HG03045 (cell line): ENCODE results near the gene DAB1.
"Not testable (repeated sequence)": the region's sequence is repeated elsewhere in the genome, so short reads cannot be mapped to it uniquely, and the experiment has no call there.

Experiments used
- ATAC-seq: cut with Tn5 transposase; IDR thresholded peaks from one replicate; pipeline ENCODE4 v1.9.1; 2021; ENCODE audit warnings: mild to moderate bottlenecking, moderate library complexity; ENCODE audit not compliant: unreplicated experiment

The DAB1 gene

DNA sequence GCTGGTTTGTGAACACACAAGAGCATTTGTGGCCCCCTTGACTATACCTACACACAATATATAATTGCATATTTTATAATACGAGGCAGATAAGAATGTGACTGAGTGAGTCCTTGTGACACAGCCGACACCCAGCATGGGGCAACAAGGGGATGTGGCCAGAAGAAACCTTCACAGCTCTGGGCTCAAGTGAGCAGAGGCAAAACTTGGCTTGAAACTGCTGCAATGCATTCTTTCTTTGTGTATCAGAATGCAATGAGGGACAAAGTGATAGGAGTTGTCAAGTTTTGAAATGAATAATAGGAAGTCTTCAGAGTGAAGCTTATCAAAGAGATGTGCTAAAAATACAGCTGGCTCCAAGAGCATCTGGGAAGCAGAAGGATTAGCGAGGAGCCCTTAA lies 334.0 kb downstream of the DAB1 start:
- no peak for ATAC-seq

DNA sequence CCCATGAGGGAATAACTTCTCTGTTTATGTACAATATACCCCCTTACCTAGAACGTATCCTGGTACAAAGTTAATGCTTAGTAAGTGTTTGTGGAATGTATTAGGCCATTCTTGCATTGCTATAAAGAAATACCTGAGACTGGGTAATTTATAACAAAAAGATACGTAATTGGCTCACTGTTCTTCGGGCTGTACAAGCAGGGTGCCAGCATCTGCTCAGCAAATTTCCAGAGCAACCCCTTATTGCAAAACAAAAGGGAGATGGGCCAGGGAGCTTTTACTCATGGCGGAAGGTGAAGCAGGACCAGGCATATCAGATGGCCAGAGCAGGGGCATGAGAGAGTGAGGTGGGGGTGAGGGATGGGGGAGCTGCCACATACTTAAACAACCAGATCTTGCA lies 334.6 kb downstream of the DAB1 start:
- no peak for ATAC-seq

DNA sequence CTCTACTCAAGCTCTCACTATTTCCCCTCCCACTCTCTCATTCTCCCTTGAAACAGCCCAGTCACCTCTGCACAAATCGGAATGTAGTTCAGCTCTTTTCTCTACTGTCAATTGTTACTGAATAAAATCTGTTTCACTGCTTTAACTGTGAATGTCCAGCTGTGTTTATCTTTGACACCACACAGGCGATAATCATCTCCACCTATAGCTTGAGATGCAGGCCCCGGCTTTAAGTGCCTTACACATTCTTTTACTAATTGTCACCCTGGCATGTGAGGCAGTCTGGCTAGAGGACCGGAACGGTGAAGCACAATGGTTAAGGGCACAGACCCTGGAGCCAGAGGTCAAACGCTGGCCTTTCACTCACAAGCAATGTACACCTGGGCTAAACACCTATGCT lies 335.2 kb downstream of the DAB1 start:
- ATAC-seq: no peak

DNA sequence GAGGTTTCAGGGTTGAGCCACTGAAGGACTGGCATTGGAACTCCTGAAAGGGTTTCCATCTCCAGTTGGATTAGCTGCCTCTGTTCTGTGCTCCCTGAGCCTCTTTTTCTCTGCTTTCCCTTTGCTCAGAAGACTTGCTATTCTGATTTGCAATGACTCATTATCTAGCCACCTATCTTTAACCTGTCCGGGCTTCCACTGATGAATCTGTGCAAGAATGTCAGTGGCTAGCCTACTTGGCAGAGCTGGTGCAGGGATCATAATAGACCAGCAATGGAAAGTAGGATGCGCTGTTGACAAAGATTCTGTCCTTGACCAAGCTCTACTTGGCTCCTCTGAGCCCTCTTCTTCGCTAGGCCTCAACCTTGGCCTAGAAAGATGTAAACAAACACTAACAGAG lies 336.2 kb downstream of the DAB1 start:
- not testable (repeated sequence) for ATAC-seq

DNA sequence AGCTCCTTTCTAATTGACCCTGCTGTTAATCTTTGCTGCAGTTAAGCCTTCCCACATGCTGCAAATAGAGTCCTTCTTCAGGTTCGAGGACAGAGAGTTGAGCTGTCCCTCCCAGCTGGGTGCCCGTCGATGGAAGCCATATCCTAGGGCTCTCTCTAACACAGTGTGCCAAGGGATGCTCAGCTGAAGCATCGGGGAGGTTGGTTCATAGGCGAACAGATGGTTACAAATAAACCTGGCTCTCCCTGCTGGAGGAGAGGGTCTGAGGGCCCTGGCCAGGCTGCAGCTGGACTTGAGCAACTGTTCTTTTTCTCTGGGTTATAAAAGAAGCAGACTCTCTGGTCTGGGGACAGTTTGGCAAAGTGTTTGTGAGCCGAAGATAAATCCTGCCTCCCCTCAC lies 337.7 kb downstream of the DAB1 start:
- no peak for ATAC-seq

DNA sequence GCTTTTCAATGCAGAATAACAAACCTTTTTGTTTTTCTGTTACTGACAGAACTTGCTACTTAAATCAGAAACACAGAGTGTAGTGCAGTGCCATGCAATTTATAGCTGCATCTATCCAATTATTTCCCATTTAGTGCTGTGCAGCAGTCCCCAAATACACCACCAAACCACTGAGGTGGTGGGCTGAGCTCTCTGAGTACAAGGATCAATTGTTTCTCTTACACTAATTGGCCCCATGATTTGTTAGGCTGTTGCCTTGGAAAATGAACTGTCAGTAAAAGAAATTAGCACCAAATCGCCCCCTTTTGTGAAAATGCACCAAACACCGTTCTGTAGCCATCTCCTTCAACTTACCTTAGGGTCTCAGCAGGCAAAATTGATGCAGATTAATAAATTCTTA lies 339.2 kb downstream of the DAB1 start:
- ATAC-seq: no peak

DNA sequence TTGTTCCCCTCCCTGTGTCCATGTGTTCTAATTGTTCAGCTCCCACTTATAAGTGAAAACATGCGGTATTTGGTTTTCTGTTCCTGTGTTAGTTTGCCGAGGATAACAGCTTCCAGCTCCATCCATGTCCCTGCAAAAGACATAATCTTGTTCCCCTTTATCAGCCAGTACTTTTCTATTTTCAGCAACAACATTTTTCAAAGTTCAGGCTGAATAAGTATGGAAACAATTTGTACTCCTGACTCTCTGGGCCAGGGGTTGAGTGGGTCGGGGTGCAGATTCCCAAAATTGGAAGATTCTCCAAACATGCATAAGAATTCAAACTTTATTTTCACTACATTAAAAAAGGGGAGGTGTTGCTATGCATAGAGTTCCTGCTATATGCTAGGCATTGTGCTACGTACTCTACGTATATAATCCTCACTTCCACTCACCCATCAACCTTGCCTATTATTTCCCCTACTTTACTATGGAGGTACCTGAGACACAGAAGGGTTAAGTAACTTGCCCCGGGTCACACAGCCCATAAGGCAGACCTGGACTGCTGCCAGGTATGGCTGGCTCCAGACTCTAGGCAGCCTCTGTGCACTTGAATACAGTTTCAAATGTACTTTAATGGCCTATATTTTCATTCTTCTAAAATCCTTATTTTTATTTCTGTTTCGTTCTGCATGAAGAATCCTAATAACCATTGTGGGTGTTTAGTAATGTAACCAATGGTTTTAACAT lies 341.0 kb downstream of the DAB1 start:
- no peak for ATAC-seq

DNA sequence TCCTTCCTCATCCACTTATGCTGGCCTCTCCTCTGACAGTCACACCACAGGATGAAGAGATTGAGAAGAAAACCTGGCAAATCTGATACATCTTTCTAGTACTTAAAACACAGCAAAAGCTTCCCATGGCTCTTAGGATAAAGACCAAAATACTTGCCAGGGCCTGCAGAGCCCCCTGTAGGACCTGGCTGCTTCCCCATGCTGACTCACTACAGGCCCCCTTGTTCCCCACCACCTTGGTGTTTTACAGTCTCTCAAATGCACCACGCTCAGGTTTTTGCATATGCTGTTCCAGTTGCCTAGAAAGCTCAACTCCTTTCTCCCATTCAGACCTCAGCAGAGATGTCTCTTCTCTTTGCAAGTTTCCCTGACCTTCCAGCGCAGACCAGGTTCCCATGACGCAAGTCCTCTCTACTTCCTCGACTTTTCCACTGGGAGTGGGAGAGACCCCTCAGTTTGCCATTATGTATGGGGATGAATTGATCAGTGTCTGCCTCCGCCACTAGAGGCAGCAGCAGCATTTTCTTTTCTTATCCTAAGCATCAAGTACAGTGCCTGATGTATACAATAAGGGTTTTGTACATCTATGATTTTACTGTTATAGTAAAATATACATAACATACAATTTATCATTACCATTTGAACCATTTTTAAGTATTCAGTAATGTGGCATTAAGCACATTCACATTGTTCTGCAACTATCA lies 344.3 kb downstream of the DAB1 start:
- ATAC-seq: no peak

DNA sequence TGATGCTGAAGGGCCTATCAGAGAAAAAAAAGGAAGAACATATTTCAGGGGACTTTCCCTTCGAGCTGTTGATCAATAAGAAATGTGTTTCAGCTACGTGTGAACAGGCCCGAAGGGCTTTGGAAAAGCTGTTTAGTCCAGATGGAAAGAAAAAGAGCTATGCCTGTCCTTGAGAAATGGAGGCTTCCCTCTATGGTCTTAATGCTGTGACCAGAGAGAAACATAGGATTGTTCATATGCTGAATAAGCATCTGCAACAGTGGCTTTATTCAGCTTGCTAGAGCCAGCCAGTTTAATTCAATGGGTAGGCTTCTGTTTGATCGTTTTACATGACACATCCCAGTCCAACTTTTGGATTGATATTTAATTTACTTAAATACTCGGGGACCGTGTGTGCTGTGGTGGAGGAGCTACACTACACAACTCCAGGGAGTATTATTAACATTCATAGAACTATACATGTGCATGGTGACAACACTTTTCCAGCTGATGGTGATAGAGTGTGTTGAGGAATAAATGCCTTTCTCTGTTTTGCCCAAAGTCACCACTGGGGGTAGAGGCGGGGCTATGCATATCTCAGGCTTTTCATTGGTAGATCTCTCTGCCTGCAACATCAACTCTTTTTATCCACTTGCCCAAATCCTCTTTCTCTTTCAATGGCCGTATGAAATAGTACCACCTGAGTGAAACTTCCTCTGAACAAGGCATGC lies 351.3 kb downstream of the DAB1 start:
- no peak for ATAC-seq

DNA sequence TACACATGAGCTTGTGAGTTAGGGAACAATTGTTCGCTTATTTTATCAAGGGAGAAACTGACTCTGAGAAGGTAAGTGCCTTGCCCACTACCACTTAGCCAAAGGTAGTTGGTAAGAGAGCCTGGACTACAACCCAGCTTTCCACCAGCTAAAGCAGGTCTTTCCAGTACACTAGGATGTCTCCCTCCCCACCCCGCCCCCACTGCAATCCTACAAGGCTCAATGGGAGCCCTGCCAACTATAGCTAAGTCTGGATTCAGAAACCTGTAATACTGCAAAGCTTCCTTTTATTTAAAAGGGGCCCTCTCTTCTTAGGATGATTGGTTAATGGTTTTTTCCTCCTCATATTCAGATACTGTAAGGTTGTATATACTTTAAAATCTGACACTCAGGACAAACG lies 356.0 kb downstream of the DAB1 start:
- no peak for ATAC-seq

DNA sequence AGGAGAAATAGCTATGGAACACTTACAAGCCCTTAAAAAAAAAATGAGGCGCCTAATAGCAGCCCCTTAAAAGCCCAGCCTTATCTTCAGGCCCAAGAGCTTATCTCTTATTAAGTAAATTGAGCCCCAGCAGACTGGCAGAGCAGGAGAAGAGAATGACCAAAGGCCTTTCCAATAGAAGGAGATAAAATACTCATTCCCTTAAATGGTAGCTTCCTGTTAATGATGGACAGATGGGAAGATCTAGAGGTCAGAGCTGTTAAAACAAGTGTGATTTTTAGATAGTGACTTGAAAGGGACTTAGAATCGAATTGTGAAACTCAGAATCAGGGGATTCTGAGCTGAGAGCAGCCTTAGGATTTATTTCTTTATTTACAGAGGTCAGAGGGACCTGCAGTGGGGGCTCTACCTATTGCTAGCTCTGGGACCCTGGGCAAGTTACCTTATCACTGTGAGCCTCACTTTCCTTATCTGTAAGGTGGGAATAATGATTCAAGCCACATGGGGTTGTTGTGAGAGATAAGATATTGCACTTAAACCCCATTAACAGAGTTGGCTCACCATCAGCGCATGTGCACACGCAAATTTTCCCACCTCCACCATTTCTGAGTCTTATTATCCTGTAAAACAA lies 356.8 kb downstream of the DAB1 start:
- no peak for ATAC-seq

DNA sequence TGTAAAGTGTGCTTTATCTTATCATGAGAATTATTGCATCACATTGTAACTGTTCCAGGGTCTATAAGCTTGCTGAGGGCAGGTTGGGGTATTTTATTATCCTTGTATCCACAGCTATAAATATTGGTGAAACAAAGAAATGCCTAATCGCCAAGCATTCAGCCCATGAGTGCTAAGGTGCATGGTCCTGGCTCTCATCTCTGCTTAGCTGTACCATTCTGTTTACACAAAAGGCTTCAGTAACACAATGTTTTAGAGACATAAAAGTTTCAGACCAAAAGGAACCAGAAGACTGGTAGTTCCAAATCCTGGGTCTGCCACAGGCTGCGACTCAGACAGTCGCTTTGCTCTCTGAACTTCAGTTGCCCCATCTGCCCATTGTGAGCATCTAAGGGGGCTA lies 358.4 kb downstream of the DAB1 start:
- no peak for ATAC-seq

DNA sequence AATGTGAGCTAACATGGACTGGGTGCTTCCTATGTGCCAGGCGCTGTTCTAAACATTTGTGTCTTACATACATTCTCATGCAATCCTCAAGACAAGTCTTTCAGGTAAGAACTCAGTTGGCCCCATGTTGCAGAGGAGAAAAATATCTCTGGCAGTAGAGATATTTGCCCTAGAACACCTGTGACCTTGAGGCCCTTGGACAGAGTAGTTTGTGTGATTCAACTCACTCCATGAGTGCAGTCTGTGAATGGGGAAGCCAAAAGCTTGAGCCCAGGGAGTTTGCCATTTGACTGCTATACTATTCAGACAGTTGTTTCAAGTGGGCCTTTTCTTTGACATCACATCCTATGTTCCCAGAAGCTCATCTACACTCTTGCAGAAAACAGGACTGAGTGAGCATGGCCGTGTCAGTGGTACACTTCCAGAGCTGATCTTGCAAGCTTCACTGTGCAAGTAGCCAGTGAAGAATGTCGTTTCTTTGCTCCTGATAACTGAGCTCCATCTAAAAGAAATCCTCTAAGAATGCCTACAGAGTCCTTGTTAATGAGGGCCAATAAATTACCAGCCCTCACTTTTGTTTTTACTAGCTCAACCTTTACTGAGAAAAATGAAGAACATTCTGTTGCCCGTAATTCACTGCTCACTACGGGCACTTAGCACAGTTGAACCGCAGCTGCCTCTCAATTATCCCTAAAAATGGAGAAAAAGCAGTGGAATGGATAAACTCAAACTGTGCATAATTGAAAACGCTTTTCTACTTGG lies 359.3 kb downstream of the DAB1 start:
- no peak for ATAC-seq

DNA sequence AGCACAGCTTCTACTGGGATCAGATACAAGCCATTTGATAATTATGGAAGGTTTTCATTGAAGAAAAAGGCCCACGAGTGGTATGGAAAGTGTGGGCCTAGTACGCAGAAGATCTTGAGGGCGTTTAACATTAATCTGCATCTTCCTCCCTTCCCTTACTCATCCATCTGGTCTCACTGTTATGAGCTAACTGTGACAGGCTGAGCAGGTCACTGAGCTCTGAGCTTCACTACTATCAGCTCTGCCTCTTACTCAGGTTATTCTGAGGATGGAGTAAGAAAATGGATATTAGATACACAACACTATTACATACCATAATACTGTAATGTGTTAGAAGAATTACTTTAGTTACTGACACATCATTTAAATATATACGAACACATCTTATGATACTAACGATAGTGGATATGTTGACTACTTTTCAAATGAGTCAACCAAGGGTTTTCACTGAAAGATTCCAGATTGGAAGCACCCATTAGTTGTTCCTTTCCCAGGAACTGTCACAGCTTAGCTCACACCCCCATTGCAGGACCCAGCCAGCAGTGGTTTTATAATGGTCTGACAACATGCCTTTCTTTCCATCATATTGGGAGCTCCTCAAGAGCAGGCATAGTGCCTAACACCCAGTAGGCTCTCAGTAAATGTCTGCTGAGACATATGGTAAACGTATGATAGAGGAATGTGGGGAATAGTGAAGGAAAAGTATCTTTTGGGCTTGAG lies 360.3 kb downstream of the DAB1 start:
- ATAC-seq: no peak

DNA sequence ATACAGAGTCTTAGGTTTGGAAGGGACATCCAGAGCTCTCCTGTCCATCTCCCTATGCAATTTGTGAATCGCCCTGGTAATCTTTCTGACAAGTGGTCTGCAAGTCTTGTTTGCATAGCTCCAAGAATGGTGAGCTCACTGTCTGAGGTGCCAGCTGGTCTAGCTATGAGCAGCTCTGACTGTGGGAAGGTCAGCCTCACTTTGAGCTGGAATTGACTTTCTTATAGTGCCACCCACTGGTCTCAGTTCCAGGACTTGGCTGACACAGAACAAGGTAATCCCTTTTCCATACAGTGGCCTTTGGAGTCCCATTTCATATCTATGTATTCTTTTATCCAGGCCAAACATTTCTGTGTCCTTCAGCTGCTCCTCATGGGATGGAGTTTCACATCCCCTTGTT lies 362.5 kb downstream of the DAB1 start:
- ATAC-seq: no peak

DNA sequence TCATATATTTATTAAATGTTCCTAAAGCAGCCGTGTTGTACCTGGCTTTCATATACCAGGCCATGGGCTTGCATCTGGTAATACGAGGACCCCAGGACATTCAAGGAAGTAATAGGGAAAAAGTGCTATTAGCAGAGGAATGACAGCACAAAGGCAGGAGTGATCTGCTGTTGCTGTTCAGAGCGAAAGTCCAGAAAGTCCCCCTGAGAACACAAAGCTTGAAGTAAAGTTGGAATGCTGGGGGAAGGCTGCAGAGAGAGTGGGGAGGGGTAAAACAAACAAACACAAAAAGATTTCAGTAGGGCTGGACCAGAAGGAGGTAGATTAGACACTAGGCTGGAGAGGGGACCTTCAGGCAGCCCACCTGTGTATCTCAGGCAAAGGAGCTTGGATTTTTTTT lies 363.4 kb downstream of the DAB1 start:
- ATAC-seq: no peak

DNA sequence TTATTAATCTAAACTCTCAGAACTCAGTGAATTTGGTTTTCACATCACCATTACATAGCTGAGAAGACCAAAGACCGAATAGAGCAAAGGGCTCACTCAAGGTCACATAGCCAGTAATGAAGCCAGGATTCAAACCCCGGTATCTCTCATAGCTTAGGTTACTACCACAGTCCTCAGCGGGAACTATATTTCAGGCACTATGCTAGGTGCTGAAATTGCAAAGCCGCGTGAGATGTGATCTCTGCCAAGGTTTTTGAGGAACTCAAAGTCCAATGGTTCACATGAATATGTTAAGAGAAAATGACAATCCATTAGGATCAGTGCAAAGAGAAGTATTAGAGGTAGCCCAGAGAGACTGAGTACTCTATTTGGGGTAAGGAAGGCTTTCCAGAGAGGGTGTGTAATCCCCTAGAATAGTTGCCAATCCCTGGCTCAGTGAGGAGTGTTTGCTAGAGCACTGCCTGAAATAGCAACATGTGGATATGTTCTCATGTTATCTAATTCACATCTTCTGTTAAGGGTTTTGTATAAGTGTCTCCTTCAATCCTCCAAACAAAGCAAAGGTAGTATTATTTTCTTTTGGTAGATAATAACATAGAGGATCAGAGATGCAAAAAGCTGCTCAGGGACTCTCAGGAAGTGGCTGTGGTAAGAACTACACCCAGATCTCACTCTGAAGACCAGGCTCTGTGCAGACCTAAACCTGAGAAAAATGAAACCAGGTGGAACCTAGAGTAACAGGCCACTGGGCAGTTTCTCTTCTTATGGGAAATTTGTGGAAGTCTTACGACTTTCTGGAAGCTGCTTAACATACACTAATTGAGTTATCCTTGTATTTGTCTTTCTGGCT lies 365.0 kb downstream of the DAB1 start:
- ATAC-seq: no peak

DNA sequence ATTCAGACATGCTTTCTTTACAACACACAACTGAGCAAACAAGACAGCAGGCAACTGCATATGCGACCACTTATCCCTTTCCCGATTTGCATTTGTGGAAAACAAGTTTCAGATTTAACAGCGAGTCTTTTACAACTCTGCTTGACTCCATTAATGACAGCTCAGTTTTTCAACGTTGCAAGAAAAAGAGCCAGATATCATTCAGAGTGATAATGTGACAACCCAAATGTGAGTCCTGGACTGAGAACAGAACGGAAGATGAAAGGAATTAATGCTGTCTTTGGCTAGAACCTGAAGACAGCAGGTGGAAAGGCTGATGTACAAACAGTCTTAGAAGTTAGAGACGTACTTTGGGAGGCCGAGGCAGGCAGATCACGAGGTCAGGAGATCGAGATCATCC lies 375.0 kb downstream of the DAB1 start:
- no peak for ATAC-seq

DNA sequence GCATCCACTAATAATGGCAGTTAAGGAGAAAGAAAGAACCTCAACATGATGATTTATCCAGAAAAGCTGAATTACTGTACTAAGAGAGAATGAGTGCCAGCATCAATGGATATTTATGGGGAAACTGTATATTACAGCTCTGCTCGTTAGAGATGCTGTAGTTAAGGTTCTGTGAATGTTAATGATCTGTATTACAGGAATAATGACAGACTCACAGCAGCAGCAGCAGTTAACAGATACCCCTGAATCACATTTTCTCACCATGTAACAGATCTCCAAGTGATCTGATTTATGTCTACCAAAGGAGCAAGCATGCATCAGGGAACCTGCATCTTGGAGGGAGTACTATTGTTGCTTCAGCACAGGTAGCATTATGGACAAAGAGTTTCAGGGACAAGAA lies 377.4 kb downstream of the DAB1 start:
- no peak for ATAC-seq
